Stomach (tissue), 4 donors: Measurements from ENCODE around the gene ATP13A3.

Source experiments
- CTCF ChIP-seq, 7 experiments: fragments of 450-650 bp in 4 of 7; fragments of 200-600 bp in 3 of 7; sonication (generic) in 3 of 7; IDR thresholded peaks; one replicate each; pipeline ENCODE4 v1.5.1; 2016 to 2019; ENCODE audit warnings: antibody characterized with exemption in 7 of 7, control low read depth in 2 of 7, mild to moderate bottlenecking in 1 of 7
- EP300 ChIP-seq: sonication (generic); formaldehyde crosslinking; IDR thresholded peaks from one replicate; pipeline ENCODE4 v1.6.1; 2017; ENCODE audit warnings: antibody characterized with exemption
- POLR2A ChIP-seq, 4 donors: fragments of 450-650 bp; IDR thresholded peaks; one replicate each; pipeline ENCODE4 v1.6.1; 2016; ENCODE audit warnings: antibody characterized with exemption in 4 of 4, control low read depth in 2 of 4, mild to moderate bottlenecking in 1 of 4, moderate library complexity in 1 of 4
- POLR2AphosphoS5 ChIP-seq, 3 donors: sonication (generic); formaldehyde crosslinking; IDR thresholded peaks; one replicate each; pipeline ENCODE4 v1.6.1; 2016; ENCODE audit warnings: antibody characterized with exemption in 3 of 3

- no peak for TF ChIP-seq CTCF (IDR thresholded peaks at IDR 0.05)
- TF ChIP-seq POLR2AphosphoS5 (IDR thresholded peaks at IDR 0.05): no peak
- TF ChIP-seq POLR2A (IDR thresholded peaks at IDR 0.05): no peak
- no peak for TF ChIP-seq EP300
Measured at GRCh38 chr3:194357681-194358080, 129.1 kb downstream of the ATP13A3 start.
